HEK293 (cell line): ENCODE results near the gene PRKCA.

Source experiments
- CTCF ChIA-PET: fragments of 350-600 bp; formaldehyde crosslinking; extraction: SDS; loops from one replicate; lab custom pipeline; 2021; ENCODE audit warnings: antibody characterized with exemption; lab: Yijun Ruan, JAX
- POLR2A ChIA-PET: fragments of 300-600 bp; formaldehyde crosslinking; extraction: SDS; loops from one replicate; lab custom pipeline; 2020; ENCODE audit warnings: antibody characterized with exemption, inconsistent platforms; lab: Yijun Ruan, JAX
- H3K27ac ChIP-seq: fragments of 200-500 bp; sonication (Bioruptor generic); 2 replicates; pipeline ENCODE4 v1.5.1; 2014; ENCODE audit warnings: low read depth, low read length, control low read depth, inconsistent platforms; ENCODE audit errors: extremely low read depth
- H3K36me3 ChIP-seq, 2 experiments: fragments of 200-500 bp in 1 of 2; sonication (Bioruptor generic) in 1 of 2; 1 replicate in 1 of 2; 2 replicates in 1 of 2; pipeline ENCODE4 v1.5.1; 2014 to 2017; ENCODE audit warnings: inconsistent platforms in 2 of 2, low read length in 2 of 2; ENCODE audit not compliant: control insufficient read depth in 2 of 2, insufficient read depth in 1 of 2
- H3K4me1 ChIP-seq: fragments of 200-500 bp; sonication (Bioruptor generic); 2 replicates; pipeline ENCODE4 v1.5.1; 2014; ENCODE audit warnings: mild to moderate bottlenecking, low read length, inconsistent platforms; ENCODE audit not compliant: control insufficient read depth, insufficient read depth
- H3K4me3 ChIP-seq: 2 replicates; pipeline ENCODE4 v1.5.1; 2011; ENCODE audit warnings: low read depth, mild to moderate bottlenecking, control low read depth, low read length, moderate library complexity
- H3K9me3 ChIP-seq: fragments of 200-500 bp; sonication (Bioruptor generic); 2 replicates; pipeline ENCODE4 v1.5.1; 2014; ENCODE audit warnings: low read depth, low read length, inconsistent platforms; ENCODE audit not compliant: control insufficient read depth, insufficient read depth
- GLI4 ChIP-seq: fragments of 450-650 bp; formaldehyde crosslinking; IDR thresholded peaks from 2 replicates; pipeline ENCODE4 v1.5.1; 2016; ENCODE audit warnings: missing biosample characterization, missing genetic modification characterization
- KLF8 ChIP-seq: fragments of 450-650 bp; formaldehyde crosslinking; IDR thresholded peaks from 2 replicates; pipeline ENCODE4 v1.5.1; 2016; ENCODE audit warnings: missing biosample characterization, missing genetic modification characterization
- ZBTB17 ChIP-seq: fragments of 450-650 bp; formaldehyde crosslinking; IDR thresholded peaks from 2 replicates; pipeline ENCODE4 v1.5.1; 2016; ENCODE audit warnings: missing biosample characterization, missing genetic modification characterization
- ZBTB21 ChIP-seq: fragments of 450-650 bp; formaldehyde crosslinking; IDR thresholded peaks from 2 replicates; pipeline ENCODE4 v1.5.1; 2017; ENCODE audit warnings: missing biosample characterization, missing genetic modification characterization
- ZEB2 ChIP-seq: fragments of 450-650 bp; formaldehyde crosslinking; IDR thresholded peaks from 2 replicates; pipeline ENCODE4 v1.5.1; 2016; ENCODE audit warnings: missing biosample characterization, missing genetic modification characterization
- ZFHX2 ChIP-seq: fragments of 450-650 bp; formaldehyde crosslinking; conservative IDR thresholded peaks from 2 replicates; pipeline ENCODE4 v1.5.1; 2016; ENCODE audit warnings: missing biosample characterization, missing genetic modification characterization
- ZNF157 ChIP-seq: fragments of 450-650 bp; formaldehyde crosslinking; IDR thresholded peaks from 2 replicates; pipeline ENCODE4 v1.5.1; 2016; ENCODE audit warnings: missing biosample characterization, missing genetic modification characterization
- ZNF184 ChIP-seq: fragments of 450-650 bp; IDR thresholded peaks from 2 replicates; pipeline ENCODE4 v1.5.1; 2018; ENCODE audit warnings: missing biosample characterization, mild to moderate bottlenecking, missing genetic modification characterization
- ZNF335 ChIP-seq: fragments of 450-650 bp; formaldehyde crosslinking; conservative IDR thresholded peaks from 2 replicates; pipeline ENCODE4 v1.5.1; 2016; ENCODE audit warnings: missing biosample characterization, missing genetic modification characterization
- ZNF366 ChIP-seq: fragments of 450-650 bp; formaldehyde crosslinking; conservative IDR thresholded peaks from 2 replicates; pipeline ENCODE4 v1.5.1; 2016; ENCODE audit warnings: missing biosample characterization, missing genetic modification characterization
- ZNF530 ChIP-seq: fragments of 450-650 bp; formaldehyde crosslinking; IDR thresholded peaks from 2 replicates; pipeline ENCODE4 v1.5.1; 2016; ENCODE audit warnings: low read depth, missing biosample characterization, missing genetic modification characterization
- ZNF558 ChIP-seq: fragments of 450-650 bp; formaldehyde crosslinking; IDR thresholded peaks from 2 replicates; pipeline ENCODE4 v1.5.1; 2016; ENCODE audit warnings: missing biosample characterization, missing genetic modification characterization
- ZNF600 ChIP-seq: fragments of 450-650 bp; formaldehyde crosslinking; IDR thresholded peaks from 2 replicates; pipeline ENCODE4 v1.5.1; 2016; ENCODE audit warnings: missing biosample characterization, missing genetic modification characterization
- ZNF629 ChIP-seq: fragments of 450-650 bp; formaldehyde crosslinking; IDR thresholded peaks from 2 replicates; pipeline ENCODE4 v1.5.1; 2017; ENCODE audit warnings: missing biosample characterization, missing genetic modification characterization
- ZNF660 ChIP-seq: fragments of 450-650 bp; IDR thresholded peaks from 2 replicates; pipeline ENCODE4 v1.5.1; 2018; ENCODE audit warnings: missing biosample characterization, mild to moderate bottlenecking, missing genetic modification characterization
- TF ChIP-seq, protein P1 (sequence below): fragments of 450-650 bp; formaldehyde crosslinking; IDR thresholded peaks from 2 replicates; pipeline ENCODE4 v1.5.1; 2016; ENCODE audit warnings: missing biosample characterization, missing genetic modification characterization

PRKCA gene

DNA sequence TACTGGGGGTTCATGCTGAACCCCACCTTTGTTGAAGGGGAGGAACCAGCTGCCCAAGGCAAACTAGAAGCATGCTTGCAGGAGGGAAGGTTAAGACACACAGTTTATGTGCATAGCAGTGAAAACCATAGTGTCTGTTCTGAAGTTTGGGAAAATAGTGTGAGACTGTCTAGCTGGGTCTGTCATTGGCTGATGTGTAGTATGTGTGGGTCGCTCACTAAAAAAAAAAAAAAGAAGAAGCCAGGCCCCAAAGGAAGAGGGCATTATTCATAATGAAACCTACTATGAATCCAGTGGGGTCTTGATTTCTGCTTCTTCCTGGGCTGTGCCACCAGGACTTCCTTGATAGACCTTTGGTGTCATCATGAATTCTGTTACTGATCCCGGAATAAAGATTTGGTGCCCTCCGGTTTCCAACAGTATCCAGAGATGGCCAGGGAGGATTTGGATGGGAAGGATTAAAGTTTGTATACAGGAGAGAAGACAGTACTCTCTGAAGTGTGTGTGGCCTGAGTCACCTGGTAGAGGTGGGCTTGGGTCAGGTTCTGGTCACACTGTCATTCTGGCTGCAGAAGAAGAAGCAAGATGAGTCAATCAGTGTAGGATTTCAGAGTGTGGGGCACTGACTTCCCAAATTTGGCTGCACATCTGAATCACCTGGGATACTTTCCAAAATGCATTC is 220.3 kb downstream of the PRKCA start (continued):
- TF ChIP-seq, protein P1, sequence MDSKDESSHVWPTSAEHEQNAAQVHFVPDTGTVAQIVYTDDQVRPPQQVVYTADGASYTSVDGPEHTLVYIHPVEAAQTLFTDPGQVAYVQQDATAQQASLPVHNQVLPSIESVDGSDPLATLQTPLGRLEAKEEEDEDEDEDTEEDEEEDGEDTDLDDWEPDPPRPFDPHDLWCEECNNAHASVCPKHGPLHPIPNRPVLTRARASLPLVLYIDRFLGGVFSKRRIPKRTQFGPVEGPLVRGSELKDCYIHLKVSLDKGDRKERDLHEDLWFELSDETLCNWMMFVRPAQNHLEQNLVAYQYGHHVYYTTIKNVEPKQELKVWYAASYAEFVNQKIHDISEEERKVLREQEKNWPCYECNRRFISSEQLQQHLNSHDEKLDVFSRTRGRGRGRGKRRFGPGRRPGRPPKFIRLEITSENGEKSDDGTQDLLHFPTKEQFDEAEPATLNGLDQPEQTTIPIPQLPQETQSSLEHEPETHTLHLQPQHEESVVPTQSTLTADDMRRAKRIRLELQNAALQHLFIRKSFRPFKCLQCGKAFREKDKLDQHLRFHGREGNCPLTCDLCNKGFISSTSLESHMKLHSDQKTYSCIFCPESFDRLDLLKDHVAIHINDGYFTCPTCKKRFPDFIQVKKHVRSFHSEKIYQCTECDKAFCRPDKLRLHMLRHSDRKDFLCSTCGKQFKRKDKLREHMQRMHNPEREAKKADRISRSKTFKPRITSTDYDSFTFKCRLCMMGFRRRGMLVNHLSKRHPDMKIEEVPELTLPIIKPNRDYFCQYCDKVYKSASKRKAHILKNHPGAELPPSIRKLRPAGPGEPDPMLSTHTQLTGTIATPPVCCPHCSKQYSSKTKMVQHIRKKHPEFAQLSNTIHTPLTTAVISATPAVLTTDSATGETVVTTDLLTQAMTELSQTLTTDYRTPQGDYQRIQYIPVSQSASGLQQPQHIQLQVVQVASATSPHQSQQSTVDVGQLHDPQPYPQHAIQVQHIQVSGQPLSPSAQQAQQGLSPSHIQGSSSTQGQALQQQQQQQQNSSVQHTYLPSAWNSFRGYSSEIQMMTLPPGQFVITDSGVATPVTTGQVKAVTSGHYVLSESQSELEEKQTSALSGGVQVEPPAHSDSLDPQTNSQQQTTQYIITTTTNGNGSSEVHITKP (tag by site-specific recombination) = no peak
- peak; percentile 22; the same call in 1 of the 2 replicates for TF ChIP-seq ZNF366 (tag by site-specific recombination)
- no peak for TF ChIP-seq ZEB2

DNA sequence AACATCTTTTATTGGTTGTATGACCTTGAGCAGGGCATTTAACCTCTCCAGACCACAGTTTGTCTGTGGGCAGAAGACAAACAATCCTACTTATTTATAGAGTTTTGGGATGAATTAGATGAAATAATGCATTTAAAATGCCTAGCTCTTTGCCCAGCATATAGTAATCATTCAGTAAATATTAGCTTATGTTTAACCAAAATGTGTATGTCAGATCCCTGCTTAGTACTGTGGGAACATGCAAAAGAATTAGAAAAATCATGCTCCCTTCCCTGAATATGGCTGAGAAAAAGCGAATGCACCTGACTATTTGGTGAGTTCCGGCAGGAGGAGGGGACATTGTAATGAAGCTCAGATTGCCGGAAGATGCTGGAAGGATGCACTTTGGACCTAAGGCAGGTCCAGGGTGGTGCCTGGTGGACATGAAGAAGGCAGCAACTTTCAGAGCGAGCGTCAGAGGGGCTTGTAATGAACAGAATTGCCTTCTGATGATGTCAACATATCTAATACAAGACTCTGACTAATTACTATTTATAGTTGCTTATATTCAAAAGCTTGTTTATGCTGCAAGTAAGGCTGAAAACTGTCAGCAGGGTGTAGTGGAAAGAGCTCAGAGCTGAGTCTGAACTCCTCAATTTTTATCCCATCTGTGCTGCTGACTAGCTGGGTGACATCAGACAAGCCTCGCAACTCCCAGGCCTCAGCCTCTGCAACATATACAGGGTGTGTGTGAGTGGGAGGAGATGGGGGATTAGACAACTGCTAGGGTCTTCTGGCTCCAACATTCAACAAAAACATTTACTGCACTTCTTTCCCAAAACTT is 221.2 kb downstream of the PRKCA start:
- TF ChIP-seq ZNF184 (tag by site-specific recombination) (peak; percentile 48), ZBTB17 (tag by site-specific recombination) (peak; percentile 73), ZNF530 (tag by site-specific recombination) (no peak), ZNF660 (tag by site-specific recombination) (peak; percentile 48; the same call in 1 of the 2 replicates), GLI4 (no peak), ZNF558 (tag by site-specific recombination) (0 out of 2 replicates have a peak, but pooled peaks have one; percentile 20), KLF8 (tag by site-specific recombination) (no peak), ZNF600 (tag by site-specific recombination) (peak; percentile 65), ZNF157 (tag by site-specific recombination) (no peak), ZNF629 (tag by site-specific recombination) (peak; percentile 75), ZFHX2 (tag by site-specific recombination) (peak; percentile 57), ZNF335 (tag by site-specific recombination) (0 out of 2 replicates have a peak, but pooled peaks have one; percentile 25), ZBTB21 (tag by site-specific recombination) (peak; percentile 67; the same call in 1 of the 2 replicates)
- TF ChIP-seq, protein P1 (tag by site-specific recombination) = no peak
- Histone ChIP-seq H3K9me3 (no peaks in the 10 kb centered on the region), H3K4me3 (no peak overlapping the region), H3K36me3 (no peaks in the 10 kb centered on the region), H3K27ac (no peak overlapping the region), H3K4me1 (peaks cover 7% of the 10 kb centered on the region)
- ChIA-PET CTCF (interaction anchor here (0.8 kb wide), 1 partner anchor 278 kb away, joined by 3 read pairs; no protein-coding TSS in a partner anchor), POLR2A (no interaction called here)
